Upper lobe of left lung (tissue), 6 donors: ENCODE data around the gene NMRK2. TPM values are rescaled to one million over a fixed set of nuclear protein-coding genes. Genes with fewer than 3 reads are reported as not detected.

Source experiments
- ATAC-seq, 2 donors: fragments of 200-7000 bp; cut with Tn5 transposase; one replicate each; pipeline ENCODE4 v1.9.1; 2022; ENCODE audit warnings: mild to moderate bottlenecking in 2 of 2, moderate library complexity in 2 of 2; ENCODE audit not compliant: low FRiP score in 2 of 2
- DNase-seq, 2 donors: peaks; one replicate each; pipeline ENCODE4 v3.0.0-alpha.2; 2019 to 2020
- H3K27ac ChIP-seq, 4 donors: fragments of 200-600 bp; sonication (generic); one replicate each; pipeline ENCODE4 v1.5.1; 2016 to 2019
- H3K27me3 ChIP-seq, 4 donors: fragments of 200-600 bp; sonication (generic); one replicate each; pipeline ENCODE4 v1.5.1; 2017 to 2019
- H3K36me3 ChIP-seq, 4 donors: fragments of 200-600 bp; sonication (generic); one replicate each; pipeline ENCODE4 v1.5.1; 2016 to 2019
- H3K4me1 ChIP-seq, 4 donors: fragments of 200-600 bp; sonication (generic); one replicate each; pipeline ENCODE4 v1.5.1; 2018 to 2019
- H3K4me3 ChIP-seq, 4 donors: fragments of 200-600 bp; sonication (generic); one replicate each; pipeline ENCODE4 v1.5.1; 2017 to 2019; ENCODE audit warnings: mild to moderate bottlenecking in 2 of 4, moderate library complexity in 1 of 4
- H3K9me3 ChIP-seq, 4 donors: fragments of 200-600 bp; sonication (generic); one replicate each; pipeline ENCODE4 v1.5.1; 2018 to 2019
- EP300 ChIP-seq, 4 donors: sonication (generic); formaldehyde crosslinking; IDR thresholded peaks; one replicate each; pipeline ENCODE4 v1.5.1; 2017; ENCODE audit warnings: antibody characterized with exemption in 4 of 4, control low read depth in 2 of 4
- POLR2A ChIP-seq, 4 donors: fragments of 450-650 bp; IDR thresholded peaks; one replicate each; pipeline ENCODE4 v1.5.1; 2016 to 2017; ENCODE audit warnings: antibody characterized with exemption in 4 of 4, mild to moderate bottlenecking in 2 of 4
- POLR2AphosphoS5 ChIP-seq, 2 donors: sonication (generic); formaldehyde crosslinking; IDR thresholded peaks; one replicate each; pipeline ENCODE4 v1.5.1; 2017; ENCODE audit warnings: antibody characterized with exemption in 2 of 2
- whole genome bisulfite sequencing, 2 donors: methylation state at CpG; one replicate each; pipeline ENCODE4 v1.1.5; 2017 to 2018; 5-methylcytosine and 5-hydroxymethylcytosine counted together
- total RNA-seq, 6 donors: library from RNA; depleted of rRNA in 4 of 6; stranded (reverse); fragments of >200 nt in 4 of 6; gene quantifications; one replicate each; pipeline versions ENCODE4 v1.1.0 to v1.2.1, GENCODE V29; 2016 to 2021
- TF ChIP-seq, protein P1 (sequence below), 6 experiments: fragments of 450-650 bp in 4 of 6; fragments of 200-600 bp in 2 of 6; sonication (generic) in 2 of 6; IDR thresholded peaks; one replicate each; pipeline ENCODE4 v1.5.1; 2016 to 2019; ENCODE audit warnings: antibody characterized with exemption in 6 of 6
- donor health status: DM: no; HTN: no; CAD: no; lungs with moderate emphysema.
- donor health status: DM: no; HTN: yes; CAD: no; lungs with severe emphysema.

Gene NMRK2
- total RNA-seq, 6 donors from 2014 or later, result not detected

DNA sequence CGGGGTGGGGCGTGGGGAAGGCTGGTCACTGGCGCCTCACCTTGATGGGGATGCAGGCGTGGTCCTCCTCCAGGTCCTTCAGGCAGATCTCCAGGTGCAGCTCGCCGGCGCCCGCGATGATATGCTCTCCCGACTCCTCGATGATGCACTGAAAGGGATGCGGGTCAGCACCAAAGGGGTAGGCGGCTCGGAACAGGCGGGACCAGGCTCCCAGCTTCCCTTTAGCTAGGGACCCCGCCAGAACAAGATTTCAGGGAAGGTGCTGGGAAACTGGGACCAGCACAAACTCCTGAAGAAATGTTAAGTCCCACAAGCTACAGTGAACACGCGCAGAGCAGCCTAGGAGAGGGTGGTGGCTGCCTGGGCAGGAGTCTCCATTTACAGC is 46.4 kb downstream of the NMRK2 start:
- WGBS, 2 donors, result 95% methylated on average over 13 to 18 of the region's 18 CpGs
- DNase-seq (peak in 1 of 2 donors; percentile 83), ATAC-seq (no peak)
- Histone ChIP-seq H3K4me3 (no peak overlapping the region), H3K4me1 (peaks cover 13 to 32% (median 19%) of the 10 kb centered on the region in 4 donors), H3K27ac (no peak overlapping the region), H3K36me3 (peaks cover 79 to 94% (median 93%) of the 10 kb centered on the region in 4 donors), H3K9me3 (no peaks in the 10 kb centered on the region), H3K27me3 (no peaks in the 10 kb centered on the region)
- TF ChIP-seq POLR2AphosphoS5 (IDR thresholded peaks at IDR 0.05) (no peak), EP300 (IDR thresholded peaks at IDR 0.05) (no peak), POLR2A (IDR thresholded peaks at IDR 0.05) (no peak)
- TF ChIP-seq, protein P1, sequence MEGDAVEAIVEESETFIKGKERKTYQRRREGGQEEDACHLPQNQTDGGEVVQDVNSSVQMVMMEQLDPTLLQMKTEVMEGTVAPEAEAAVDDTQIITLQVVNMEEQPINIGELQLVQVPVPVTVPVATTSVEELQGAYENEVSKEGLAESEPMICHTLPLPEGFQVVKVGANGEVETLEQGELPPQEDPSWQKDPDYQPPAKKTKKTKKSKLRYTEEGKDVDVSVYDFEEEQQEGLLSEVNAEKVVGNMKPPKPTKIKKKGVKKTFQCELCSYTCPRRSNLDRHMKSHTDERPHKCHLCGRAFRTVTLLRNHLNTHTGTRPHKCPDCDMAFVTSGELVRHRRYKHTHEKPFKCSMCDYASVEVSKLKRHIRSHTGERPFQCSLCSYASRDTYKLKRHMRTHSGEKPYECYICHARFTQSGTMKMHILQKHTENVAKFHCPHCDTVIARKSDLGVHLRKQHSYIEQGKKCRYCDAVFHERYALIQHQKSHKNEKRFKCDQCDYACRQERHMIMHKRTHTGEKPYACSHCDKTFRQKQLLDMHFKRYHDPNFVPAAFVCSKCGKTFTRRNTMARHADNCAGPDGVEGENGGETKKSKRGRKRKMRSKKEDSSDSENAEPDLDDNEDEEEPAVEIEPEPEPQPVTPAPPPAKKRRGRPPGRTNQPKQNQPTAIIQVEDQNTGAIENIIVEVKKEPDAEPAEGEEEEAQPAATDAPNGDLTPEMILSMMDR (IDR thresholded peaks at IDR 0.05), result no peak

DNA sequence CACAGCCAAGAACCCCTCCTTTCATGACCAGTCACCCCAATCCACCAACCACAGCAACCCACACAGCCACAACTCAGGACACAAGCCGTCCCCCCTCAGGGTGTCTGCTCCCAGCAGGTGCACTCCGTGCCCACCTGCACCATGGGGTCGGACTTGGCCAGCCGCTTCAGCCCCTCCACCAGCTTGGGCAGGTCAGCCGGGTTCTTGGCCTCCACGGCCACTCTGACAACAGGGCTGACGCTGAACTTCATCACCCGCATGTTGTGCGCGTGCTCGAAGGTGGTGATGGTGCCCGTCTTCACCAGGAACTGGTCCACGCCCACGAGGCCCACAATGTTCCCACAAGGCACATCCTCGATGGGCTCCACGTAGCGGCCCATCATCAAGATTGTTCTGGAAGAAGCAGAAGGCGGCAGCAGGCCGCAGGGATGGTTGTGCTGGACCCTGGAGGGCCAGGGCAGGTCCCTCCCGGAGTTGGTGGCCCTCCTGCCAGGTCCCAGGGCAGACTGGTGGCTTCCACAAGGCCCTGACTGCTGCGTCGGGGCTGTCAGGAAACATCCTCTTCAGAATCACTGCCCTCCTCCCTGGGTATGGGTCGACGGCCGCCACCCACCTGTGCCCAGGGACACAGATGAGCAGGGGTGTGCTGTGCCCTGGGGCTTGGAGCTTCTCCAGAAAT is 46.9 kb downstream of the NMRK2 start:
- no peak overlapping the region for H3K27ac ChIP-seq
- H3K4me1 ChIP-seq, result peaks cover 14 to 35% (median 19%) of the 10 kb centered on the region in 4 donors
- WGBS, 2 donors, result 95 to 96% methylated on average over 20 to 22 of the region's 25 CpGs
- H3K9me3 ChIP-seq, result no peaks in the 10 kb centered on the region
- DNase-seq (peak in 1 of 2 donors; percentile 64), ATAC-seq (no peak)
- H3K4me3 ChIP-seq, result no peak overlapping the region
- peaks cover 79 to 97% (median 93%) of the 10 kb centered on the region in 4 donors for H3K36me3 ChIP-seq
- TF ChIP-seq POLR2AphosphoS5 (IDR thresholded peaks at IDR 0.05), result no peak
- TF ChIP-seq EP300 (IDR thresholded peaks at IDR 0.05), result no peak
- H3K27me3 ChIP-seq, result no peaks in the 10 kb centered on the region

DNA sequence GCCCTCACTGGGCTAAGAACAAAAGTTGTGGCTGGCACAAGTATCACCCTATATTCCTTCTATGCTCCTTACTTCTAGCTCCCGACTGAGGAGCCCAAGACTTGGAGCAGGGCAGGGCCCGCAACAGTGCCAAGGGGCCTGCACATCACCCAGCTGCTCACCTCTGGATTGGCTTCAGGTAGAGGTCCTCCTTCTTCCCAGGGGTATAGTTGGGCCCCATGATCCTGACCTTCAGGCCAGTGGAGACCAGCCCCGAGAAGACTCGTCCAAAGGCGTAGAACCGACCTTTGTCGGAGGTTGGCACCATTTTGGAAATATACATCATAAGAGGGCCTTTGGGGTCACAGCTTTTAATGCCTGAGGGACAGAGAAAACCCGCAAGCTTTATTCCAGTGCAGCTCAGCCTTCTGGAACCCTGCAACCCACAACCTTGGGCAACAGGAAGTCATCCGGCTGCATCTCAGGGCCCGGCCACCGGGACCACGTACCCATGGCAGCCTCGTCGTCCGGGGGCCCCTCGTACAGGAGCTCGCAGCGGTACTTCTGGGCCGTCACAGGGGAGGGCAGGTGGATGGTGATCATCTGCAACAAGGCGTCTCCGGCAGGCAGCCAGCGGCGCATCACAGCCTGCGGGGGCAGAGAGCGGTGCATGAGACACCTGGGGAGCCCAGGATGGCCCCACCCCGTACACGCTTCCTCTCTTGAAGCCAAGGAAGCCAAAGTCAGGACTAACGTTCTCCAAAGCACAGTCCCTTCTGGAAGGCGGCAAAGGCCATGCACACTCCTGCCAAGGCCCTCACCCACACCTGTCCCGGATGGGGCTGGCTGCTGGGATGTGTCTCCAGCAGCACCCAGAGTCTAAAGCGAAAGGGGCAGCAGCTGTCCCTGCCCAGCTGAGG is 47.7 kb downstream of the NMRK2 start:
- DNase-seq, result peak in 1 of 2 donors; percentile 79
- Histone ChIP-seq H3K36me3 (peaks cover 79 to 89% (median 86%) of the 10 kb centered on the region in 4 donors), H3K9me3 (no peaks in the 10 kb centered on the region), H3K4me1 (peaks cover 16 to 38% (median 21%) of the 10 kb centered on the region in 4 donors), H3K27ac (no peak overlapping the region), H3K27me3 (no peaks in the 10 kb centered on the region), H3K4me3 (no peak overlapping the region)
- no peak for ATAC-seq
- 90 to 92% methylated on average over 16 to 24 of the region's 31 CpGs for WGBS, 2 donors
- TF ChIP-seq EP300 (IDR thresholded peaks at IDR 0.05), result no peak
- TF ChIP-seq POLR2AphosphoS5 (IDR thresholded peaks at IDR 0.05), result no peak
- TF ChIP-seq, protein P1 (IDR thresholded peaks at IDR 0.05), result no peak
- no peak for TF ChIP-seq POLR2A (IDR thresholded peaks at IDR 0.05)

DNA sequence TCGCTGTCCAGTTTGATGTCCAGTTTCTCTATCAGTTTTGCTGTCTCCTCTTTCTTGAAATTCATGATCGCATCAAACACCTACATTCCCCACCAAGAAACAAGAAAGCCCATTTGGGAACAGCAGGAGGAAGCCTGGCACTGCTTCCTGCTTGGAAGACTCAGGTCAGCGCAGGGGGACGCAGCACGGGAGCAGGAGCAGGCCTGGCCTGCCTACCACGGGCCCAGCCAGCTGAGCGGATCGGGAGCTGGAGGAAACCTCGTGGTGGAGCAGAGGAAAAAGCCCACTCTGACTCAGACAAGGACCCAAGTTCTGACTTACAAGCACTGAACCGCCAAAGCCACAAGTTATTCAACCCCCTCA is 48.5 kb downstream of the NMRK2 start:
- peak overlapping the region in 1 of 4 donors; percentile 3 for H3K27ac ChIP-seq
- no peak for TF ChIP-seq POLR2A (IDR thresholded peaks at IDR 0.05)
- TF ChIP-seq EP300 (IDR thresholded peaks at IDR 0.05), result no peak
- TF ChIP-seq, protein P1 (IDR thresholded peaks at IDR 0.05), result no peak
- no peak for TF ChIP-seq POLR2AphosphoS5 (IDR thresholded peaks at IDR 0.05)
- ATAC-seq (no peak), DNase-seq (no peak)
- WGBS, 2 donors, result 92 to 100% methylated on average over 5 to 10 of the region's 10 CpGs
- peaks cover 22 to 45% (median 28%) of the 10 kb centered on the region in 4 donors for H3K4me1 ChIP-seq
- H3K9me3 ChIP-seq, result no peaks in the 10 kb centered on the region
- H3K27me3 ChIP-seq, result no peaks in the 10 kb centered on the region
- H3K36me3 ChIP-seq, result peaks cover 72 to 81% (median 79%) of the 10 kb centered on the region in 4 donors
- no peak overlapping the region for H3K4me3 ChIP-seq
